BJ (cell line): ENCODE measurements around the gene BICDL2. TPM values are rescaled to one million over a fixed set of nuclear protein-coding genes. Genes with fewer than 3 reads are reported as not detected.

Experiments used
- CTCF ChIA-PET: fragments of 350-600 bp; formaldehyde crosslinking; extraction: SDS; loops from one replicate; lab custom pipeline; 2021; ENCODE audit warnings: antibody characterized with exemption, inconsistent platforms; lab: Yijun Ruan, JAX
- POLR2A ChIA-PET: fragments of 300-600 bp; sonication (Branson Sonifier 250); formaldehyde crosslinking; extraction: SDS; loops from one replicate; lab custom pipeline; 2021; ENCODE audit warnings: antibody characterized with exemption; lab: Charles Lee
- DNase-seq: peaks from one replicate; pipeline ENCODE4 v3.0.0-alpha.2; 2011; ENCODE audit warnings: low read depth
- H3K27me3 ChIP-seq: 2 replicates; pipeline ENCODE4 v1.6.0; 2011; ENCODE audit warnings: low read length; ENCODE audit not compliant: control insufficient read depth, insufficient read depth
- H3K36me3 ChIP-seq: 2 replicates; pipeline ENCODE4 v1.5.1; 2011; ENCODE audit warnings: low read length; ENCODE audit not compliant: control insufficient read depth, insufficient read depth
- H3K4me3 ChIP-seq: 2 replicates; pipeline ENCODE4 v1.5.1; 2011; ENCODE audit warnings: low read depth, mild to moderate bottlenecking, control low read depth, low read length
- polyA plus RNA-seq: library from polyadenylated mRNA; depleted of rRNA; stranded (reverse); fragments of >200 nt; gene quantifications from 2 replicates; pipeline ENCODE4 v1.2.3, GENCODE V29; 2011
- TF ChIP-seq, protein P1 (sequence below): IDR thresholded peaks from 2 replicates; pipeline ENCODE4 v1.5.1; 2011; ENCODE audit warnings: low read depth, mild to moderate bottlenecking, control low read depth, inconsistent platforms, low read length, moderate library complexity; ENCODE audit not compliant: insufficient read depth

BICDL2 gene
- polyA plus RNA-seq, 1 experiment: 0.04 TPM

- ChIA-PET CTCF (interaction anchor here (1.5 to 3.3 kb wide), 2 partner anchors 18 to 25 kb away, joined by 22 to 66 read pairs; partner anchors contain the start of genes HCFC1R1 and THOC6), POLR2A (no interaction called here)
- Histone ChIP-seq H3K27me3 (no peaks in the 10 kb centered on the region; the same call in 1 of the 2 replicates), H3K4me3 (0 out of 2 replicates have a peak overlapping the region, but pooled peaks have one; percentile 11), H3K36me3 (no peaks in the 10 kb centered on the region)
- DNase-seq: no peak
- TF ChIP-seq, protein P1, sequence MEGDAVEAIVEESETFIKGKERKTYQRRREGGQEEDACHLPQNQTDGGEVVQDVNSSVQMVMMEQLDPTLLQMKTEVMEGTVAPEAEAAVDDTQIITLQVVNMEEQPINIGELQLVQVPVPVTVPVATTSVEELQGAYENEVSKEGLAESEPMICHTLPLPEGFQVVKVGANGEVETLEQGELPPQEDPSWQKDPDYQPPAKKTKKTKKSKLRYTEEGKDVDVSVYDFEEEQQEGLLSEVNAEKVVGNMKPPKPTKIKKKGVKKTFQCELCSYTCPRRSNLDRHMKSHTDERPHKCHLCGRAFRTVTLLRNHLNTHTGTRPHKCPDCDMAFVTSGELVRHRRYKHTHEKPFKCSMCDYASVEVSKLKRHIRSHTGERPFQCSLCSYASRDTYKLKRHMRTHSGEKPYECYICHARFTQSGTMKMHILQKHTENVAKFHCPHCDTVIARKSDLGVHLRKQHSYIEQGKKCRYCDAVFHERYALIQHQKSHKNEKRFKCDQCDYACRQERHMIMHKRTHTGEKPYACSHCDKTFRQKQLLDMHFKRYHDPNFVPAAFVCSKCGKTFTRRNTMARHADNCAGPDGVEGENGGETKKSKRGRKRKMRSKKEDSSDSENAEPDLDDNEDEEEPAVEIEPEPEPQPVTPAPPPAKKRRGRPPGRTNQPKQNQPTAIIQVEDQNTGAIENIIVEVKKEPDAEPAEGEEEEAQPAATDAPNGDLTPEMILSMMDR: no peak
These were observed 31.9 kb downstream of the BICDL2 start for GRCh38 chr16:3004781-3005284.

- no peaks in the 10 kb centered on the region; the same call in 1 of the 2 replicates for H3K27me3 ChIP-seq
- no peaks in the 10 kb centered on the region for H3K36me3 ChIP-seq
- no peak for DNase-seq
- TF ChIP-seq, protein P1: no peak
- ChIA-PET CTCF (interaction anchor here (0.6 to 3.6 kb wide), 17 partner anchors 10 to 1011 kb away, joined by 3 to 66 read pairs (median 4); partner anchors contain the start of genes HCFC1R1, THOC6 and TNFRSF12A), POLR2A (no interaction called here)
- peak overlapping the region; percentile 5; the same call in 1 of the 2 replicates for H3K4me3 ChIP-seq
These were observed 32.4 kb downstream of the BICDL2 start for GRCh38 chr16:3004319-3004718.

DNA sequence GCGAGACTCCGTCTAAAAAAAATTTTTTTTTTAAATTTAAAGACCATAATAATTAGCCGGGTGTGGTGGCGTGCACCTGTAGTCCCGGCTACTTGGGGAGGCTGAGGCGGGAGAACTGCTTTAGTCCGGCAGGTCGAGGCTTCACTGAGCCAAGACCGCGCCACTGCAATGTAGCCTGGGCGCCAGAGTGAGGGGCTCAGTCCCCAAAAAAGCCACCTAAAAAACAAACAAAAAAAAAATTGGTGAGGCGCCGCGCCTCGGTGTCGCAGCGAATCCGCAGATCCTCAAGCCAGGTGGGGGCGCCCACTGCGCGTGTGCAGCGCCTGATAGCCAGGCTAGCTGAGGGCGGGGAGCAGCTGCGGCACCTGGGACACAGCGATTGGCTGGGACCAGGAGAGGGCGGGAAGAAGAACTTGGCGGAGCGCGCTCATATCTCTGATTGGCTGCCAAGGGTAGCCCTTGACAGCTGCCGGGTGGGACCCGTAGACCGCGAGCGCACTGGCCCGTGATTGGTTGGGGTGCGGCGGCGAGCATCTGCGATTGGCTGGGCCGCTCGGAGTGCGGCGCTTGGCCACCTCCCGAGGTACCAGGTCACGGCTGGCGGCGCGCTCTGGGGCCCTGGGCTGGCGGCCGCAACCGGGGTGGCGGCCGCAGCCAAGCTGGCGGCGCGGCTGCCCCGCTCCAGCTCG is 33.0 kb downstream of the BICDL2 start:
- Histone ChIP-seq H3K4me3 (peak overlapping the region; percentile 5; the same call in 1 of the 2 replicates), H3K36me3 (no peaks in the 10 kb centered on the region), H3K27me3 (no peaks in the 10 kb centered on the region; the same call in 1 of the 2 replicates)
- POLR2A ChIA-PET: no interaction called here
- peak; percentile 91 for DNase-seq
- TF ChIP-seq, protein P1: peak; percentile 50
- CTCF ChIA-PET: interaction anchor here (0.6 to 3.6 kb wide), 17 partner anchors 10 to 1011 kb away, joined by 3 to 66 read pairs (median 4); partner anchors contain the start of genes HCFC1R1, THOC6 and TNFRSF12A

DNA sequence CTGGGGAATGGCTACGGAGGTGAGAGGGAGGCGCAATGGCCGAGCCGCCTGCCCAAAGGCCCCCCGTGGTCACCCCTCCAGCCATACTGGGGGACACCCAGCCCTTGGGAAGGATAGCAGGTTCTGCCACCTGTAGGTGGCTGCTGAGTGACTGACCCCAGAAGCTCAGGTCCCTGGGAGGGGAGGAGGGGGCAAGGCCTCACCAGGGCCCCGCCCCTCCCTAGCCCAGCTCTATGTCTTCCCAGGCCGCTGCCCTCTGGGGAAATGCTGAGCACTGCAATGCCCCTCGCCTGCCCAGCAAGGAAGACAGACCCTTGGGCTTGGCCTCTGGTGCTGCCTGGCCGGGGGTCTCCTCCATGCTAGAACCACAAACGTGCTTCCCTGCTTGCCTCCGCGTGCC is 35.4 kb downstream of the BICDL2 start:
- no peaks in the 10 kb centered on the region for H3K36me3 ChIP-seq
- no peak overlapping the region for H3K4me3 ChIP-seq
- no peak for DNase-seq
- TF ChIP-seq, protein P1: no peak
- POLR2A ChIA-PET: no interaction called here
- H3K27me3 ChIP-seq: peaks cover 7% of the 10 kb centered on the region
- CTCF ChIA-PET: interaction anchor here (0.9 to 3.6 kb wide), 5 partner anchors 9 to 128 kb away, joined by 3 to 17 read pairs (median 8); no protein-coding TSS in a partner anchor

GRCh38 chr16:3000540-3000939 is 36.2 kb downstream of the BICDL2 start:
- Histone ChIP-seq H3K36me3 (no peaks in the 10 kb centered on the region), H3K27me3 (peaks cover 7% of the 10 kb centered on the region), H3K4me3 (no peak overlapping the region)
- POLR2A ChIA-PET: no interaction called here
- no peak for DNase-seq
- TF ChIP-seq, protein P1: no peak
- CTCF ChIA-PET: interaction anchor here (0.8 to 2.2 kb wide), 5 partner anchors 9 to 31 kb away, joined by 3 to 17 read pairs (median 4); no protein-coding TSS in a partner anchor
